Esophagus squamous epithelium (tissue), 4 donors: ENCODE results near the gene NDUFB2.

Source experiments
- POLR2A ChIP-seq, 4 donors: fragments of 450-650 bp; IDR thresholded peaks; one replicate each; pipeline ENCODE4 v1.6.1; 2017; ENCODE audit warnings: antibody characterized with exemption in 4 of 4, mild to moderate bottlenecking in 4 of 4, moderate library complexity in 3 of 4
- TF ChIP-seq, protein P1 (sequence below), 6 experiments: fragments of 450-650 bp in 4 of 6; fragments of 200-600 bp in 2 of 6; sonication (generic) in 2 of 6; IDR thresholded peaks; one replicate each; pipeline ENCODE4 v1.5.1; 2016 to 2019; ENCODE audit warnings: antibody characterized with exemption in 6 of 6, mild to moderate bottlenecking in 4 of 6, moderate library complexity in 4 of 6

GRCh38 chr7:140732416-140732815 is 35.9 kb downstream of the NDUFB2 start:
- TF ChIP-seq, protein P1, sequence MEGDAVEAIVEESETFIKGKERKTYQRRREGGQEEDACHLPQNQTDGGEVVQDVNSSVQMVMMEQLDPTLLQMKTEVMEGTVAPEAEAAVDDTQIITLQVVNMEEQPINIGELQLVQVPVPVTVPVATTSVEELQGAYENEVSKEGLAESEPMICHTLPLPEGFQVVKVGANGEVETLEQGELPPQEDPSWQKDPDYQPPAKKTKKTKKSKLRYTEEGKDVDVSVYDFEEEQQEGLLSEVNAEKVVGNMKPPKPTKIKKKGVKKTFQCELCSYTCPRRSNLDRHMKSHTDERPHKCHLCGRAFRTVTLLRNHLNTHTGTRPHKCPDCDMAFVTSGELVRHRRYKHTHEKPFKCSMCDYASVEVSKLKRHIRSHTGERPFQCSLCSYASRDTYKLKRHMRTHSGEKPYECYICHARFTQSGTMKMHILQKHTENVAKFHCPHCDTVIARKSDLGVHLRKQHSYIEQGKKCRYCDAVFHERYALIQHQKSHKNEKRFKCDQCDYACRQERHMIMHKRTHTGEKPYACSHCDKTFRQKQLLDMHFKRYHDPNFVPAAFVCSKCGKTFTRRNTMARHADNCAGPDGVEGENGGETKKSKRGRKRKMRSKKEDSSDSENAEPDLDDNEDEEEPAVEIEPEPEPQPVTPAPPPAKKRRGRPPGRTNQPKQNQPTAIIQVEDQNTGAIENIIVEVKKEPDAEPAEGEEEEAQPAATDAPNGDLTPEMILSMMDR (IDR thresholded peaks at IDR 0.05) = no peak
- TF ChIP-seq POLR2A (IDR thresholded peaks at IDR 0.05) = no peak
